Motor neuron (in vitro differentiated cells): ENCODE data around the gene ATP2C2. TPM values are rescaled to one million over a fixed set of nuclear protein-coding genes. Genes with fewer than 3 reads are reported as not detected.

ENCODE experiments used
- ATAC-seq, 8 experiments: fragments of 200-7000 bp; cut with Tn5 transposase; replicated peaks in 6 of 8; 2 replicates each; pipeline ENCODE4 v1.8.0; 2021; ENCODE audit warnings: mild to moderate bottlenecking in 8 of 8, moderate library complexity in 8 of 8
- H3K27ac ChIP-seq, 2 donors: fragments of 250-450 bp; sonication (Bioruptor Pico); 2 replicates each; pipeline ENCODE4 v1.9.0; 2021; ENCODE audit warnings: antibody characterized with exemption in 2 of 2, mild to moderate bottlenecking in 2 of 2, moderate library complexity in 1 of 2
- H3K4me1 ChIP-seq, 2 donors: fragments of 250-450 bp; sonication (Bioruptor Pico); replicated peaks in 1 of 2; 2 replicates each; pipeline ENCODE4 v1.6.1; 2021; ENCODE audit warnings: antibody characterized with exemption in 2 of 2, mild to moderate bottlenecking in 2 of 2, moderate library complexity in 1 of 2
- H3K4me3 ChIP-seq, 5 donors: fragments of 250-450 bp; sonication (Bioruptor Pico); 2 replicates each; pipeline ENCODE4 v1.9.0; 2021; ENCODE audit warnings: antibody characterized with exemption in 5 of 5, mild to moderate bottlenecking in 5 of 5, moderate library complexity in 4 of 5
- WGBS, 10 experiments: fragments of 450-650 bp; shearing (Covaris generic); methylation state at CpG; one replicate each; pipeline ENCODE4 v1.0.0; 2022; 5-methylcytosine and 5-hydroxymethylcytosine counted together
- in situ Hi-C, 9 experiments: fragments of 400-800 bp; cut with MboI; loops; one replicate each; pipeline ENCODE4 v1.15.0; 2021; ENCODE audit warnings: low sequenced_read_pairs in 9 of 9, low pct_unique_long_range_greater_than_20kb in 2 of 9; ENCODE audit not compliant: unreplicated experiment in 9 of 9
- total RNA-seq, 8 experiments: library from RNA; unstranded; fragments of 300-600 nt; gene quantifications; 2 replicates each; pipeline versions ENCODE4 v1.2.3 to v1.2.4, GENCODE V29; 2022

Gene ATP2C2
- total RNA-seq, 8 experiments from 2014 or later, result 0.61 to 2.6 (median 1.3) TPM

DNA sequence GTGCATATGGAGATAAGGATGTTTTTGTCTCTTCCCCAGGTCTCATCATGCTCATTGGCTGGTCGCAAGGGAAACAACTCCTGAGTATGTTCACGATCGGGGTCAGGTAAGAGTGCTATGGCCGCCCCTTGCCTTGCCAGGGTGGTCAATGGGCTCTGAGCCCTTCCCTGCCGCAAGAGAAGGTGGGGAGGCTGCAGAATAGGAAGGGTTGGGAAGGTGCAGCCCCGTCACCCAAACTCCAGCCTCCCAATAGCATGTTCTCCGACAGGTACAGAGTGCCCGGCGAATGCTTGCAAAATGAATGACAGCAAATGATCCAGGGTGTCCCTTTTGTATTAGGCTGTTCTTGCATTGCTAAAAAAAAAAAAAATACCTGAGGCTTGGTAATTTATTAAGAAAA, 57.4 kb downstream of the ATP2C2 start:
- Histone ChIP-seq H3K4me3 (no peak overlapping the region), H3K27ac (no peak overlapping the region), H3K4me1 (peaks cover 0 to 2% of the 10 kb centered on the region in 2 donors)
- WGBS, 10 experiments, result 60 to 100% (median 81%) methylated on average over 1 to 9 of the region's 9 CpGs; no CpG with 5 or more reads in 2 of the 10 experiments
- no peak for ATAC-seq
- in situ Hi-C loops, result no loop called here

DNA sequence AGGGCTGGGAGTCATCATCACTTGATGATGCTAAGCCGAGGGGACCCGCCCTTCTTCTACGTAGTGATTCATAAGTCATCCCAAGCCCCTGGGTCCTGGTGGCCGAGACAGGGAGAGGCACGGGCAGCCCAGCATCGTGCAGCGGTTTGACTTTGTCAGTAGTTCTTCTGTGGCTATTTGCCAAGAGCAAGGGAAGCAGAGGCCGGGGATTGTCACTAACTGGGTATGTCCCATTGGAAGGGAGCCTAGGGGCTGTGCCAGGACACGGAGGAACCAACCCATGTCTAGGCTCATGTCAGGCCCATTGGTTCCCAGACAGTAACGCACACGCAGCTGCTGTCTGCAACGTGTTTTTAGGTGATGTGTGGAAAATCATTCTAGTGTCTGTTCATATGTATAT, 58.5 kb downstream of the ATP2C2 start:
- WGBS, 10 experiments, result 39 to 96% (median 80%) methylated on average over 1 to 4 of the region's 12 CpGs; no CpG with 5 or more reads in 5 of the 10 experiments
- ATAC-seq, result peak in 1 of 8 experiments; percentile 26
- H3K4me3 ChIP-seq, result no peak overlapping the region
- in situ Hi-C loops, result no loop called here
- H3K4me1 ChIP-seq, result peaks cover 0 to 2% of the 10 kb centered on the region in 2 donors
- no peak overlapping the region for H3K27ac ChIP-seq

DNA sequence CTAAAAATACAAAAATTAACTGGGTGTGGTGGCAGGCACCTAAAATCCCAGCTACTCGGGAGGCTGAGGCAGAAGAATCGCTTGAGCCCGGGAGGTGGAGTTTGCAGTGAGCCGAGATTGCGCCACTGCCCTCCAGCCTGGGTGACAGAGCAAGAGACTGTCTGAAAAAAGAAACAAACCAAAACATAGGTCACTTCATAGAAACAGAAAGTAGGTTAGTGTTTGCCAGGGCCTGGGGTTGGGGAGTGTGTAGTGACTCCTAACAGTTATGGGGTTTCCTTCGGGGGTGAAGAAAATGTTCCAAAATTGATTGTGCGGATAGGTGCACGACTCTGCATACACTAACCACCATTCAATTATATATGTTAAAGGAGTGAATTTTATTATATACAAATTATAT, 59.2 kb downstream of the ATP2C2 start:
- Histone ChIP-seq H3K4me3 (no peak overlapping the region), H3K4me1 (peaks cover 0 to 2% of the 10 kb centered on the region in 2 donors), H3K27ac (no peak overlapping the region)
- in situ Hi-C loops, result no loop called here
- WGBS, 10 experiments, result 40 to 100% (median 80%) methylated on average over 1 to 7 of the region's 8 CpGs; no CpG with 5 or more reads in 3 of the 10 experiments
- no peak for ATAC-seq

DNA sequence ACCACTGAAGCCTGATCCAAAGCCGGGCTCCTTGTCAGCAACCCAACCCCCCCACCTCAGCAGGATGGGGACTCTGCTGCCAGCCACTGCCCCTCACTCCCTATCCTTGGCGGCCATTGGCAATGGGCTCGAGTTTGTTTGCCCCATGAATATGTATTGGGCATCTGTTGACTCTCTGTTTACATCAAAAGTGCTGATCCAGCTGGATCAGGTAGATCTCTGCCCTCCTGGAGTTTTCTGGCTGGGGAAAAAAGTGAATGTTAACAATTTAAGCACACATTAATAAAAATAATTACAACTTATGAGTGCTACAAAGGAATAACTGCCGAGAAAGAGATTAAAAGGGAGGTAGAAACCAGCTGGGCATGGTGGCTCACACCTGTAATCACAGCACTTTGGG, 62.5 kb downstream of the ATP2C2 start:
- H3K4me3 ChIP-seq, result no peak overlapping the region
- no peaks in the 10 kb centered on the region for H3K4me1 ChIP-seq
- 10 to 100% (median 51%) methylated on average over 2 to 3 of the region's 4 CpGs; no CpG with 5 or more reads in 2 of the 10 experiments for WGBS, 10 experiments
- ATAC-seq, result no peak
- in situ Hi-C loops, result no loop called here
- no peak overlapping the region for H3K27ac ChIP-seq

DNA sequence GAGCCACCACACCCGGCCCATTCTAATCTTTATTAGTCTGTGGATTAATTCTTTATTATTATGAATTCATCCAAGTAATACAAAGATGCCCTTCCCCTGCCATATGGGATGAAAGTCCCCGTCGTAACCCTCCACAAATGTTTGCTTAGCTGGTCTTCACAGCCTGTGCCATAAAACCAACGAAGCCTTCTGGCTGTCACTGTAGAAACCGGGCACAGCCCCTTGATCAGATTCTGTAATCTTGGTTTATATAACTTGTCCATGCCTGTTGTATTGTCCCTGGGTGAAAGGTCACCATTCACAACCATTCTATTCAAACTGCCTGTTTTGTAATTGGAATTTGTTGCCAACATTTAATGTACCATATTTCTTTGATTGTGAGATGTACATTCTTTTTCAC, 66.5 kb downstream of the ATP2C2 start:
- Histone ChIP-seq H3K4me1 (peaks cover 0 to 5% of the 10 kb centered on the region in 2 donors), H3K4me3 (no peak overlapping the region), H3K27ac (no peak overlapping the region)
- in situ Hi-C loops, result no loop called here
- no peak for ATAC-seq
- 19 to 80% (median 60%) methylated on average over 1 to 5 of the region's 5 CpGs; no CpG with 5 or more reads in 2 of the 10 experiments for WGBS, 10 experiments

DNA sequence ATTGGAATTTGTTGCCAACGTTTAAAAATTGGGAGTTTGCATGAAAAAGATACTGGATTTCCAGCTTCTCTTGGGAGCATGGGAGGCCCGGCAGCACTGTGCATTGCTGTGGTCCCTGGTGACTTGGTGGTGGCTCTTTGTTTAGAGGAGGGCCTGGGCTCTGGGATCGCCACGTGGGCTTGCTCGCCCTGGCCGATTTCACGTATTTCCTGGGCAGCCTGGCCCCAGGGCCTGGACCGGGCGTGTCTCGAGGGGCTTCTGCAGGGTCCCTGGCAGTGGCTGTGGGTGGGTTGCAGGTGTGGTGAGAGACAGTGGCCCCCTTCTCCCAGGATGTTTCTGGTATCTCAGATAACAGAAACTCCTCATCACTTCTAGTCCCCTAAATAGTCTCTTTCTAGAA, 67.9 kb downstream of the ATP2C2 start:
- no peak for ATAC-seq
- Histone ChIP-seq H3K4me1 (peaks cover 0 to 5% of the 10 kb centered on the region in 2 donors), H3K4me3 (no peak overlapping the region), H3K27ac (no peak overlapping the region)
- WGBS, 10 experiments, result 0 to 100% (median 87%) methylated on average over 1 to 8 of the region's 10 CpGs; no CpG with 5 or more reads in 4 of the 10 experiments
- in situ Hi-C loops, result no loop called here

DNA sequence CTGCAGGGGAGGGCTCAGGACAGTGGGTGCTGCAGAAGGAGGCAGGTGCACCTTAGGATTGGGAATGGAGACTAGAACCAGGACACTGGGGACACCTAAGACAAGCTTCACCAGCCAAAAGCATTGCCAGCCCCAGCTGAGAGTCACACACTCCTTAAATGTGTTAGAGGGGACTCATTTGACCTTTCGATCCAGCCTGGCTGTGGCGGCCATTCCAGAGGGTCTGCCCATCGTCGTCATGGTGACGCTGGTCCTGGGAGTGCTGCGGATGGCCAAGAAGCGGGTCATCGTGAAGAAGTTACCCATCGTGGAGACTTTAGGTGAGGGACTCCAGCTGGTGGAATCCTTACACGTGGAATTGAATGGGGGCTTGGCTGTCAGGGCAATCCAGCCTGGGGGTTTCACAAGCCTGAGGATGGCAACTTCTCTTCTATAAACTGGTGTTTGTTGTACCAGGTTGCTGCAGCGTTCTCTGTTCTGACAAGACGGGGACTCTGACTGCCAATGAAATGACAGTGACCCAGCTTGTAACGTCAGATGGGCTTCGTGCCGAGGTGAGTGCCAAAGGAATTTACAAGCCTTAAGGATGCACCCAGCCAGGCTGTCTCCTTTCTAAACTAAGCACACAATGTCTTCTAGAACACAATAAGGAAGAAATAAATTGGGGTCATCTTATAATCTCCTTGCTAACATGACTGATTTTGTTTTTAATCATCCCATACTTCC, 70.8 kb downstream of the ATP2C2 start:
- peaks cover 0 to 10% of the 10 kb centered on the region in 2 donors for H3K4me1 ChIP-seq
- in situ Hi-C loops, result no loop called here
- ATAC-seq, result no peak
- H3K4me3 ChIP-seq, result no peak overlapping the region
- no peak overlapping the region for H3K27ac ChIP-seq
- 40 to 79% (median 61%) methylated on average over 4 to 12 of the region's 15 CpGs; no CpG with 5 or more reads in 4 of the 10 experiments for WGBS, 10 experiments

DNA sequence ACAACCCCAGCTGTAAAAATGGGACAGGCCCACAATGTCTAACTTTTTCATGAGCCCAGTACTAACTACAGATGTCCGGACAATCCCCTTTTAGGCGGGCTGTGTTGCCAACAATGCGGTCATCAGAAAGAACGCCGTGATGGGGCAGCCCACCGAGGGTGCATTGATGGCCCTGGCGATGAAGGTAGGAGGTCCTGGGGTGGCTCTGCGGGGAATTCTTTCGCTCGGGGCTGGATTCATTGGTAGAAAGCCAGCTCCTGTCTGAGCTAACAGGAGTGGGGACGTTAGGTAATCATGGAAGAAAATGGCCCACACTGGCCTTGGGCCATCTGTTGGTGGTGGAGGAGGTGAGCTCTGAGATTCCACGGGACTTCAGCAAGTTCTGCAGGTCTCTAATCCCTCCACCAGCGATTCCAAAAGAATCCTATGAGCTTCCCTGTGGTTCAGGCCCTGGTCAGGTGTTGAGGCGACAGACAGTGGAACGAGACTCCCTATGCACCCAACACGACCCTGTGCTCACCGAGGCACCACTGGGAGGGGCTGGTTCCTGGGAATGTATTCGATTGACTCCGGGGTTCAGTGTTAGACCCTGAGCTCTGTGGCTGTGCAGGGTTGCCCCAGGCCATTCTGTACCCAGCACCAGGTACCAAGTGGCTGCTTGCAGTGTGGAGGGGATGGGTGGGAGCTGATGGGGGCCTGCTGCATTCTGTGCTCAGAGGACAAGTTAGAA, 74.2 kb downstream of the ATP2C2 start:
- no peak for ATAC-seq
- H3K4me3 ChIP-seq, result no peak overlapping the region
- 52 to 100% (median 82%) methylated on average over 1 to 8 of the region's 19 CpGs; no CpG with 5 or more reads in 2 of the 10 experiments for WGBS, 10 experiments
- H3K27ac ChIP-seq, result no peak overlapping the region
- peaks cover 10 to 12% of the 10 kb centered on the region in 2 donors for H3K4me1 ChIP-seq
- in situ Hi-C loops, result no loop called here

DNA sequence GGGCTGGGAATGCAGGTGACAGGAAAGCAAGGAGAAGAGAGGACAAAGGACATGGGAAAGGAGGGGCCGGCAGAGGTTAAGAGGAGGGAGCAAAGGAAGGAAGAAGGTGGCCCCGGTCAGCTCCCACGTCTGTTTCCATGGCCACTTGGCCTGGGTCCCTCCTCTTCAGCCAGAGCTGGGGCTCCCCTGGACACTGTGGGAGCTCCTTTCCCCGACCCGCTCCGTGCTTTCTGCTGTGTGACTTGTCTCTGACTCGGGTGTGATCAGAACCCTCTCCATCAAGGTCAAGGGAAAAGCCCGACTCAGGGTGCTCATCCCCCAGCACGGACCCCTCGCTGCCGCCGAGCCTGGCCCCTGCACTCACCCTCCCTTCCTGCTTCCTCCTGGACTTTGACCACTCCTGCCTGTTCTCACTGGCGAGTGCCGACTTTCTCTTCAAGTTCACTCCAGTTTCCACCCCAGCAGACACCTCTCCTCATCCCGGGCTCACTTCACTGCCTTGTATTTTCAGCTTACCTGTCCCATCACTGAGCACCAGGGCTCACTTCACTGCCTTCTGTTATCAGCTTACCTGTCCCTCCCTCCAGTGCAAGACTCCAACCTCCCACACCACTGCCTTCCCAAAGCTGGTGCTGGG, 74.9 kb downstream of the ATP2C2 start:
- ATAC-seq, result no peak
- Histone ChIP-seq H3K4me3 (no peak overlapping the region), H3K4me1 (peaks cover 10 to 13% of the 10 kb centered on the region in 2 donors), H3K27ac (no peak overlapping the region)
- 20 to 100% (median 72%) methylated on average over 1 to 6 of the region's 15 CpGs; no CpG with 5 or more reads in 2 of the 10 experiments for WGBS, 10 experiments
- in situ Hi-C loops, result no loop called here

DNA sequence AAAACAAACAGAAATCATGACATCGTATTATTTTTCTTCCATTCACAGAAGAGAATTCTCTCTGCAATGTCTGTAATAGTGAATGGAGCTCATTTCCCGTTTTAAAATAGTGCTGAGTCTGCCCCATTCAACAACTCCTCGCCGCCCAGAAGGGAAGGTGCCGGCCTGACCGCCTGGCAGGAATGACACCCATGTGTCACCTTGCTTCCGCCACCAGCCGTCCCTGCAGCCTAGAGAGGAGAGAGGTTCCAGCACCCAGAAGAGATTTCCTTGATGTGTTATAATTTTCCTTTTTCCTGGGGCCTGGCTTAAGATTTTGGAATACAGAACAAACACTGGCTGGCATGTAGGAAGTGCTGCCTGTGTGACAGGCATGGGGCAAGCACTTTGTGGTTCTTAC, 76.1 kb downstream of the ATP2C2 start:
- ATAC-seq, result no peak
- Histone ChIP-seq H3K27ac (no peak overlapping the region), H3K4me1 (peaks cover 6 to 23% of the 10 kb centered on the region in 2 donors), H3K4me3 (no peak overlapping the region)
- 57 to 100% (median 84%) methylated on average over 1 to 7 of the region's 8 CpGs; no CpG with 5 or more reads in 2 of the 10 experiments for WGBS, 10 experiments
- in situ Hi-C loops, result no loop called here

DNA sequence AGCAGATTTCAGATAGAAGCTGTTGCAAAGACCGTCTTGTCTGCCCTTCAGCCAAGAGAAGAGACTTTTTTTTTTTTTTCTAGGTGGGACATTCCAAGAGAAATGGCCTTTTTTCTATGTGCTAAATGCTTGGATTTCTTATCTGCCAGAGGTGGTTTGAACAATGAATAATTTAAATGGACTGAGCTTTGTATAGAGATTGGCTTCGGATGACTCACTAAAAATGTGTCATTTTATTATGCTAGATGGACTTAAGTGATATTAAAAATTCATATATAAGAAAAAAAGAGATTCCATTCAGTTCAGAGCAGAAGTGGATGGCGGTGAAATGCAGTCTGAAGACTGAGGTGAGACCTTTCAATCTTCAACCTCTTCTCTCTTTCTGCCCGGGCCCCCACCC, 77.7 kb downstream of the ATP2C2 start:
- Histone ChIP-seq H3K27ac (peak overlapping the region in 1 of 2 donors; percentile 53), H3K4me1 (peaks cover 6 to 23% of the 10 kb centered on the region in 2 donors), H3K4me3 (no peak overlapping the region)
- in situ Hi-C loops, result no loop called here
- peak in 7 of 8 experiments; percentile 38 to 78 (median 58) for ATAC-seq
- 20 to 84% (median 60%) methylated on average over 1 to 4 of the region's 4 CpGs; no CpG with 5 or more reads in 1 of the 10 experiments for WGBS, 10 experiments

DNA sequence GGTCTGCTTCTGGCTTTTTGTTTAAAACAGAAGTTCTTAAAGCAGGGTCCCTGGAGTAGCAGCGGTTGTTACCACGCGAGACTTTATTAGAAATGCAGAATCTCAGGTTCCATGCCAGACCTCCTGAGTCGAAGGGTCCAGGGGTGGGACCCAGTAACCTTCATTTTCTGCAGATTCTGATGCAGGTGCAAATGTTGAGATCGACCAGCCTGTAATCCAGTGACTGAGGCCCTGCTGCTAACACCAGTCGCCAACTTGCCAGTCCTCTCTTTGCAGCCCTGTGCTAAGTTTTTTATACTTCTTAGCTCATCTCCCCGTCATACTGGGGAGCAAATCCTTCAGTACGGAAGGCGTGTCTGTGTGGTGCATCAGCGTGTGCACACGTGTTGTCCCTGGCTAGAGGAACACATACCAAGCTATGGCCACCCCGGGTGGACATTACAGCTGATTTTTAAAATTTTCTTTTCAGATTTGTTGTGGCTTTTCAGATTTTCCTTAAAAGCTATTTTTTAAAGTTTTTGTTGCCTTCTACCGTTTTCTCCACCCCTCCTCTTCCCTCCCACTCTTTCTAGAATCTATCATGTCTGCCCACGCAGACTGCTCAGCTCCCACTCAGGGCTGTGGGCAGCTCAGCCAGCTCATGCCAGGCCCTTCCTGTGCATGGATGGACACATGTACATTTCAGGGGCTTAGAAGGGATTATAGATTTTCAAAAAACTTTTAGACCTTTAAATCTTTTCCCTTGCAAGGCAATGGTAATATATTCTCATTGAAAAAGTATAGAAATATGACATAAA, 78.5 kb downstream of the ATP2C2 start:
- H3K4me1 ChIP-seq, result peaks cover 6 to 23% of the 10 kb centered on the region in 2 donors
- H3K4me3 ChIP-seq, result no peak overlapping the region
- WGBS, 10 experiments, result 25 to 91% (median 52%) methylated on average over 1 to 11 of the region's 14 CpGs; no CpG with 5 or more reads in 1 of the 10 experiments
- in situ Hi-C loops, result no loop called here
- peak in 4 of 8 experiments; percentile 30 to 81 (median 54) for ATAC-seq
- H3K27ac ChIP-seq, result peak overlapping the region in 1 of 2 donors; percentile 22
